GM18873 (cell line): ENCODE data around the gene RNF157.

Experiments
- ATAC-seq: cut with Tn5 transposase; IDR thresholded peaks from one replicate; pipeline ENCODE4 v1.9.1; 2021; ENCODE audit warnings: mild to moderate bottlenecking, moderate library complexity, moderate number of reproducible peaks; ENCODE audit not compliant: unreplicated experiment, low FRiP score

Gene RNF157

GRCh38 chr17:76240461-76241203, at the start of gene RNF157:
RNF157 (minus strand) TSS chr17:76240493; CDS start chr17:76240240, 253 bp downstream.
- ATAC-seq: no peak

DNA sequence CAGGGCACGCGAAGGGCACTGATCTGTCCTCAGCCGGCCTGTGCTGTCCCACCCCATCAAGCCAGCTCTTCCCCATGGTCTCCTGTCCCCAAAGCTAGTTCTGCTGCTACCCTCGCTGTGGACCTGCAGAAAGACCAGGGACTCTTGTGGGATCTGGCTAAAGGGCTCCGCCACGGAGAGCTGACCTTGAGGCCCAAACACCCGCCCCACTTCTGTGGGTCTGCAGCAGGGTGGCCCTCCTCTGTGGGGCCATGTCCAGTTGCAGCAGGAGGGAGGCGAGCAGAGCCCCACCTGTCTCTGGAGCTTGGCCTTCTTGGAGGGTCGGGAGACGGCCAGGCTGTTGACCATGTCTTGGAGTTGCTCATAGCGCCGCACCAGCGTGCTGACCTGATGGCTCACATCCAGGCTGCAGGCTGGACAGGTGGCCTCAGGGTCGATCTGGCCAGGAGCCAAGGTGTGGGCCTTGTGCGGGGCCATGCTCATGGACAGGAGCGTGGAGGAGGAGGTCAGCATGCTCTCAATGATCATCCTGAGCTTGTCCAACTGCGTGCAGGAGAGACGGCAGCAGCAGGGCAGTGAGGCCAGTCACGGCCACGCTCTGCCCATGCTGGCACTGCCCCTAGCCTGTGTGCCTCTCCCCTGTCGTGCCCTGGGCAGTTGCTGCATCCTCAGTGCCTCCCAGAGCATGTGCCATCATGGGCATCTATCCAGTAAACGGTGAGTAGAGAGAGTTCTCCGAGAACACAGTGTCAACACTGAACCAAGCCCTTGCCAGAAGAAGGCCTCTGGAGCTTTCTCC, 41.5 kb upstream of the RNF157 start:
- no peak for ATAC-seq

DNA sequence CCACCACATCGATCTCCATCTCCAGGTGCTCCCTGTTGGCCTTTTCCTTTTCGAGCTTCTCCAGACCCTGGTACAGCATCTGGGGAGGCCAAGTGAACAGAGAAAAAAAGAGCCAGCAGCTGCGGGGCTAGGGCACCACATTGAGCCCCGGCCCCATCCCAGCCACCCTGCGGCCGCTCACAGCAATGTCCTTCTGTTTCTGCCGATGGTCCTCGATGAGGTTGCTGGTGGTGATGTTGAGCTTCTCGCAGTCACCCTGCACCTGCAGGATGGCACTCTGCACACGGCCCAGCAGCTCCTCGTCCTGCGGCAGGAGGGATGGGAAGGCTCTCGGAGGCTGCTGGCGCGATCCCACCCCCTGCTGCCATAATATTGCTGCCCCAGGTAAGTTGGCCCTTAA, 40.4 kb upstream of the RNF157 start:
- no peak for ATAC-seq

DNA sequence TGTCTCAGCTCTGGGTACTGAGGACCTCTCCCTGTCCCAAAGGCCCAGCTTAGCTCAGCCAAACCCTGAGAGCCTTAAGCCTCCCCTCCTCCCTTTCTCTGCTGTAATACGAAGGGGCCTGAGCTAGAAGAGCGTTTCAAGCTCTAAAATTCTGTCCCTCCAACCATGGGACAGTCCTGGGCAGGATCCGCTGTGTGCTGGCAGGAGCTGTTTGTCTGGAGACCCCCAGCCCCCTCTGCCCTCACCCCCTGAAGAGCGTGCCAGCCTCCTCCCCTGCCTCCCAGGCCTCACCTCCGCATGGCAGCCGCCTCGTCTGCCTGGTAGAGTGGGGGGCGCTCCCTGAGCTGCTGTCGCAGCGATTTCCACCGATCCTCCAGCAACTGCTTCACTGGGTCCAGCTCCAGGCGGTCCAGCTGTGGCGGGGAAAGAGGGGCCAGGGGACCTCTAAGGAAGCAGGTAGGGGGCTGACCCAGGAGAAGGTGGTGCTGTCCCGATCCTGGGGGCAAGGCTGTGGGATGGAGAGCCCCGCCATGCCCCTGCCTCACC, 39.5 kb upstream of the RNF157 start:
- ATAC-seq: no peak

DNA sequence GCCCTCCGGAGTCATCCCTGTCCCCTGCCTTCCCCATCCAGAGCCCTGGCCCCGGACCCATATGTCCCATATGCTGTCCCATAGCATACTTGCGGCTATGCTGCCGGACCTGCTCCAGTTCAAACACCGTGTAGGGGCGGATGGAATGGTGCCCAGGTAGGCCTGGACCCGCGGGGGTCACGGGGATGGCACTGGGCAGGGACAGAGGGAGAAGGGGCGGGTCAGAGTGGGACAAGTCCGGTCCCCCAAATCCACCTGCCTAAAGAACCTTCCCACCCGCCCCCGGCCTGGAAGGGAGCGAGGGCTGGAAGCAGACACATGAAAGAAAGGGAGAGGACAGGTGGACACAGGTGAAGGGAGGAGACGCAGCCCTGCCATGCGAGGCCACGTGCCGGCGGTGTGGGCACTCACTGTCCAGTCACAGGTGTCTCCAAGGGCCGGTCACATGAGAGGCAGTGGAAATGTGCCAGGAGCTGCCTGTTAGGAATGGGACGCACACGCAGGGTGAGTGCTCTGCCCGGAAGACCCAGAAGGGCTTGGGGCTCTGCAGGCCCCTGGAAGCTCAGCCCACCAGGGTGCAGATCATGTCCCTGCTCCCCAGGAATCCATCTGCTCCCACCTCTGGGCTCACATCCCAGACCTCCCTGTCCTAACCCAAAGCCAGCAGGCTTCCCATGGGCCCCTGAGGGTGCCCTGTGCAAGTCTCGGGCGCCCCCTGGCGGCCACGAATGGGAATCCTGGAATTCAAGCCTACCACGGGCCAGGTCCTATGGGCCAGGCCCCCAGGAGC, 38.9 kb upstream of the RNF157 start:
- ATAC-seq: no peak

DNA sequence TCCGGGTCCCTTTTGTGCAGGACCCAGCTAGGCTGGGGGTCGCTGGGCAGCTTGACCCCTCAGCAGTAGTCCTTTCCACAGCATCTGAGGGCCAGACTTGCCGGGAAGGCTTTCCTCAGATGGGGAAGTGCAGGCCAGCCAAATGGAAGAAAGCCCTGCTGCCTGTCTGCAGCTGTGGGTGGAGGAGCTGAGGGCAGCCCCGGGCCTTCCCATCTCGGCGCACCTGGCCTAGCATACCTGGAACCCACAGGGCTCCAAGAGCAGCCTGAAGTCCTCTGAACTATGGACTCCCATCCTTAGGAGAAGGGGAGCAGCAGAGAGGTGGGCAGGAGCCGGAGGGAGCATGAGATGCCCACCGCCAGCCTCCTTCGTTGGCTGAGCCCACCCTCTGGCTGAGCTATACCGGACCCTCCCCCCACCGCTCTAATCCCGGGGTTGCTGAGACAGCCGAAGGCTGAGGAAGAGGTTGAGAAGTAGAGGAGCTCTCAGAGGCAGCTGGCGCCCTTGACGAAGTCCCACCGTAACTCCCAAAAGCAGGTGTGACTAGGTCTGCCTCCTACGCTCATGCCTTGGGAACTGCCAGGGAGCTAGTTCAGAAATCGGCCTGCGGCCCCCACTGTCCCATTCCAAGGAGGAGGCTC, 38.1 kb upstream of the RNF157 start:
- ATAC-seq: no peak

- ATAC-seq: no peak
These were observed 37.3 kb upstream of the RNF157 start for GRCh38 chr17:76277300-76278267.

DNA sequence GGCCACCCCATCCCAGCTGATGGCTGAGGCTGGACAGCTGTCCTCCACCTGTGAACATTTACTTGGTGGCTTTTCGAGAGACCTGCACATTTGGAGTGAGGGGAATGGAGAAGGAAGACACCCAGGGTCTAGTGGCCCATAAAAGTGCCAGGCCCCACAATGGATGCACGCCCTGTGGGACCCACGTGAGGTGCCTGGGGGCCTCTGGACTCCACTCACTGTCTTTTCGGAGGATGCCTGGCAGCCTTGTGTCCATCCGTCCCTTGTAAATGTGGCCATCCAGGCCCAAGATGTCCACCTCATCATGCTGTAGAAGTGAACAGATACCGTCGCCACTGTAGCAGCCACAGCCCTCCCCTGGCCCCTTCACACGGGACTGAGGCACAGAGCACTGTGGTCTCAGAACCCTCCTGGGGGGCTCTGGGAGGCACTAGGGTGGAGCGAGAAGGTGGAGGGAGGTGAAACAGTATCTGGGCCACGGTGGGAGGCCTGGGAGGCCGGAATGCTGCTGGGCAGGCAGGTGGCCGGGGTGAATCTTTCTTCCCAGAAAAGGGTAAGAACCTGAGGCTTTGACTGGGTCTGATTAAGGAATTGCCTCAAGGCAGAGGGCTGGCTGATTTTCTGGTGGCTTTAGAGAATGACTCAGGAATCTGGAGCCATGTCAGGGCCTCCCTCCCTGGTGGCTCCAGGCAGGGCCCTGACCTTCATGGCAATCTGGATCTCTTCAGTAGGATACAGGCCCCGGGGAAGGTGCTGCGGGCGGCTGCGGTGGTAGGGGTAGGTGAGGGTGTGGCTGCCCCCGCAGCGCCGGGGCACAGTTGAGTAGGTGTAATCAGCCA, 36.4 kb upstream of the RNF157 start:
- ATAC-seq: no peak

DNA sequence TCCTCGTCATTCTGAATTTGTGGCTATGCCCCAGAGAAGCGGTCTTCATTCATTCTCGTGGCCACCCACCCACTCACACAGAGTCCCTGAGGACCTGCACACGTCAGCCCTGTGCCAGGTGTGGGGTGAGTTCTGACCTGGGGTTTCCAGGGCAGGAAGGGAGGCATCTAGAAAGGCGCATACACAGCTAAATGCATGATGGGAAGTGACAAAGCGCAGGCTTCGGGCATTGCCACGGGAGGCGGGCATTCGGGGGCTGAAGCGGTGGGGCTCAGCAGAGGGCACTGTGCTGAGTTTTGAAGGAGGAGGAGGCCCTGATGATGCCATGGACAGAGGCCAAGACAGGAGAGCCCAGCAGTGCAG, 35.8 kb upstream of the RNF157 start:
- ATAC-seq: no peak

DNA sequence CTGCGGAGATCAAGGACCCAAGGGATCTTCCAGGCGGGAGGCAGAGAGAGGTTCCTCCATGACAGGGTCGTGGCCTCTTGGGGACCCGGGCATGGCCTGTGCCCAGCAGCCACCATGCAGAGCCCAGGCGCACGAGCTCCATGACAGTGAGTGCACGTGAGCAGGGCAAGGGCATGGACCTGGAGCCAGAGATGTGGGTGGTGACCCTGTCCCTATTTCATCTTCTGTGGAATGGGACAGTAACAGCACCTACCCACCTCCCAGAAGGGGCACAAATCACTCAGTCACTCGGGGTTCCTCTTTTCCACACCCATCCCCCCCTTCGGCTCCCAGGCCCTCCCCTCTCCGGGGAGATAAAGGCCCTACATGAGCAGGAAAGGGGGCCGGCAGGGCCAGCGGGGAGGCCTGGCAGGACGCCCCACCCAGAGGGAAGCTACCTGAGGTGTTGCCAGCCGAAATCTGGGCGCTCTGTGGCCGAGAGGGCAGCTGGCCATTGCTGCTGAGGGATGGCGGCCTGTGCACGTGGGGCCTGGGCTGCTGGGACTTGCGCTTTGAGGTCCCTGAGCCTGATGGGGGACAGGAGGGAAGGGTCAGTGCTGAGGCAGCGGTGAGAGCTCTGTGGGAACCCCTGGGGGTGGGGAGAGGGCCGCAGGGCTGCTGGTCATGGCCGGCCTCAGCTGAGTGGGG, 35.2 kb upstream of the RNF157 start:
- ATAC-seq: no peak

DNA sequence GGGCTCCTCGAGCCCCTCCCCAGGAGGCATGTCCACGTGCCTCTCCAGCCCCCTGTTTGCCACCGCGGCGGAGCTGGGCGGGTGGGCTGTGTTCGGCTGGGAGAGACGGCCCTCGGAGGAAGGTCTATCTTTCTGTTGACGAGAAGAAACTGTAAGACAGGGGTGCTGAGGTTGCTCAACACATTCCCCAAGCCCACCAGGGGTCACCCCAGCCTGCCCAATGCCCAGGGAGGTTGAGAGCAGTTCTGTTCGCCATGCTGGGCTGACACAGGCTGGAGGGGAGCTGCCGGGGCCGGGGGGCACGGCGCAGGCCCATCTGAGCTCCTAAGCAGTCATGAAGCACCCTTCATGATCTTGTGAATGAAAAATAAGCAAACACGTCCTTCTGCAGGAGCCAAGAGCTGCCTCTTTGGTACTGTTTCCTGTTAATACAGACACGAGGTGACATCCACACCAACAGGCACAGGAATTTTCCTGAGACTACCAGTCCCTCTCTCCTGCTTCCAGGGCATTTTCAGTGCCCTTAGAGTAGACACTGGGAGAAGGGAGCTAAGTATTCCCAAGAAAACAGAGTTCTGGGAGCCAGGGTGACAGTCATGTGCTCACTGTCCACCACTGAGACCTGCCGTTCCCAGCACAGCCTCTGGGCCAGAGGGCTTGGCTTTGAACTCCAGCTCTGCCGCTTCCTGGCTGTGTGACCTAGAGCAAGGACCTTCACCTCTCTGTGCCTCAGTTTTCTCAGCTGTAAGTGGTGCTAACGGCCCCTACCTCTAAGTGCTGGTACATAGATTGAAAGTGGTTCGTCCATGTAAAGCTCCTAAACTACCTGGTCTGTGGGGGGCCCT, 34.0 kb upstream of the RNF157 start:
- no peak for ATAC-seq

DNA sequence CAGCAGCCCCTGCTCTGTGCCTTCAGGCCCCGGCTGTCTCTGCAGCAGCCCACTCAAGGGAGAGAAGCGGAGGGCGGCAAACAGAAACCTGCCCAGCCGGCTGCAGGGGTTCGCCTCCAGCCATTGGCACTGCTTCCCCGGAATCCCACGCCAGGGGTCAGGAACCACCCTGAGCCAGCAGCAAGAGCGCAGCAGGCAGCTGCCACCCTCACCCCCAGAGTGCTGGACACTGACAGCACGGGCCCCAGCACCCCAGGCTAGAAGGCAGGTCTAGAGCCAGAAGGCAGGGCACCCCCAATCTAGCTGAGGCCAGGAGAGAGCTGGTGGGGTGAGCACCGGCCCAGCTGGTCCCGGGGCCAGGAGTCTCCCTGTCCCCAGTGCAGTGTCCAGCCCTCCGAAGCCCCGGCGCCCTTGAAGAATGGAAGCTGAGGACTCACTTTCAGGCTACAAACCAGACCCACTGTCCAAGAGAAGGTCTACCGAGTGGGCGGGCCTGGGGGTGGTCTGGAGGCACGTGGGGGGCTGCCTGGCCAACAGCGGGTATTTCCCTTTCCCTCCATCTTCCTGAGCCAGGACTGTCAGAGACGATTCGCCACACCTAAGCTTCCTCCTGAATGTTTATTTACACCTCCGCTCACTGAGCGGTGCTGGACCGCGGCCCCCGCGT, 33.3 kb upstream of the RNF157 start:
- no peak for ATAC-seq

DNA sequence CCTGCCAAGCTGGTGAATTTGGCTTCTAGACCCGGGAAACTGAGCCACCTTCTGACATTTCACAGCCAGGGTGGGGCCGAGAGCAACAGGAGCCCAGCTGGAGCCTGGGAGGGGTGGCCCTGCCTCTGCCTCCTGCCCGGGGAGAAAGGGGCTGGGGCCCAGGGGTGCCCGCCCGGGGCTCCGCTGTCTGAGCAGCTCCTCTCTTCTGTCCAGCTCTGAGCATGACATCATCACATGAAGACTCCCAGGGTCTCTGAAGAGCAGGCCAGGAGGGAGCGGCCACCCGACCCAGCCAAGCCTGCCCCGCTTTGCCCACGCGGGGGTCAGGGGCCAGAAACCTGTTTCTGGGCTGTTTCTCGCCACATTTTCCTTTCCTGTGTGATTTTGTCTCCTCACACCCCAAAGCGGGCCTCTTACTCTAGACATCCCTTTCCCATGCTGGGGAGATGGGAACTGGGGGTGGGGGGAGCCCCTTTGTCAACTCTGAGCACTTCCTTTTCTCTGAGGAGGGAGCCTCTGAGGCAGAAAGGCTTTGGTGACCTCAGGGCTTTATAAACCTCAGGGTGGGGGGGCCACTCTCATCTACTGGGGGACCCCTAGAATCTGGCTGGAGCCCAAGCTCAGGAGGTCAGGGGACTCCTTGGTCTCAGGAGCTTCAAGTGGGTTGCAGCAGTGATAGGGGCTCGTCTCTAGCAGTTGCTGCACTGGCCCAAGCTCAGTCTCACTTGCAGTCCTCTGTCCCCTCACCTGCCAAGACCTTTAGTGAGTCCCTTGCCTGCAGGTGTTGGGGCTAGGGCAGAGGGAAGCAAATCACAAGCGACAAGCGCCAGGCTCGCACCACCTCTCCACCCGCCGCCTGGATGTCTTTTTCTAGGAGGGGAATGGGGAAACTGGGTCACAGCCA, 32.5 kb upstream of the RNF157 start:
- peak; percentile 1 for ATAC-seq

- peak; percentile 46 for ATAC-seq
These were observed 31.6 kb upstream of the RNF157 start for GRCh38 chr17:76271669-76272540.
